ENCODE data around the gene STOML2. TPM values are rescaled to one million over a fixed set of nuclear protein-coding genes. Genes with fewer than 3 reads are reported as not detected.

The STOML2 gene
- total and polyA plus RNA-seq, 9 of the 15 experiments (the other 6 are each of a cell fraction or from before 2014, with no cell fraction given), result 110 to 220 (median 174) TPM

DNA sequence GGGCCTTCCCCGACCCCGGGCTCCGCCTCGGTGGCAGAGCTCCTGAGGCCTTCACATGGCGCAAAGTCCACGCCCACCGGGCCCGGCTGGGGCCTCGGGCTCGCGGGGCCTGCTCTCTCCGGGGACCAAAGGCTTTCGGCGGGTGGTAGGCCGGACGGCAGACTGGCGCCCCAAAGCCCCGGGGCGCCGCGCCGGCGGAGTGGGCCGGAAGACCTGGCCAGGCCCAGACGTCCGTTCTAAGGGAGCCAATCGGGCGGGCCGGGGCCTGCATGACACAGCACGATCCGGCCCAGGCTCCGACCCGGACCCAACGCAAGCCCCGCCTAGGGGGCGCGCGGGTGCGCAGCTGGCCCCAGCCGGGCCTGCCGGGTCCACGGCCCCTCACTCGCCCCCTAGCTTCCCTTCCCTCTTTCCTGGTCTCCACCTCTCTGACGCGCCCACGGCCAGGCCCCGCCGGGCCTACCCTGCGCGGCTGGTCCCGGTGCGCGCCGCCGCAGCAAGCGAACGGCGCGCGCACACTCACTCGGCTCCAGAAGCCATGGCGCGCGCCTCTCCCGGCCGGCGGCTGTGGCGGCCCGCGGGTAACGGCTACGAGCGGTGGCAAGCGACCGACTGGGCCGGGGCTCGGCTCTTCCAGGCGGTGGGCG is 31.0 kb downstream of the STOML2 start (continued):
- no peak for TF ChIP-seq NCOA2 (IDR thresholded peaks at IDR 0.05; ENCODE audit: partially characterized antibody in 2 of 2)
- peak; percentile 63 for TF ChIP-seq ELF1 (tag; IDR thresholded peaks at IDR 0.05)
- TF ChIP-seq ZNF175 (CRISPR knock-in tag; IDR thresholded peaks at IDR 0.05; ENCODE audit: low read depth), result no peak
- TF ChIP-seq SMARCA4 (IDR thresholded peaks at IDR 0.05), result no peak
- peak; percentile 89 for TF ChIP-seq CTBP1 (IDR thresholded peaks at IDR 0.05; ENCODE audit: borderline replicate concordance)
- TF ChIP-seq ZNF324 (CRISPR knock-in tag; IDR thresholded peaks at IDR 0.05), result no peak
- no peak for TF ChIP-seq JUND (IDR thresholded peaks at IDR 0.05; ENCODE audit: borderline replicate concordance, low read depth, low read length)
- no peak; the same call in 2 of the 3 replicates for TF ChIP-seq JUND (tag; IDR thresholded peaks at IDR 0.05; ENCODE audit: borderline replicate concordance, low read depth, low read length)
- TF ChIP-seq NBN (IDR thresholded peaks at IDR 0.05; ENCODE audit: low read depth), result no peak
- no peak for TF ChIP-seq TOE1 (IDR thresholded peaks at IDR 0.05; ENCODE audit: borderline replicate concordance)
- no peak for TF ChIP-seq TOE1 (CRISPR knock-in tag; IDR thresholded peaks at IDR 0.05; ENCODE audit: borderline replicate concordance, low read depth)
- TF ChIP-seq, protein P1, sequence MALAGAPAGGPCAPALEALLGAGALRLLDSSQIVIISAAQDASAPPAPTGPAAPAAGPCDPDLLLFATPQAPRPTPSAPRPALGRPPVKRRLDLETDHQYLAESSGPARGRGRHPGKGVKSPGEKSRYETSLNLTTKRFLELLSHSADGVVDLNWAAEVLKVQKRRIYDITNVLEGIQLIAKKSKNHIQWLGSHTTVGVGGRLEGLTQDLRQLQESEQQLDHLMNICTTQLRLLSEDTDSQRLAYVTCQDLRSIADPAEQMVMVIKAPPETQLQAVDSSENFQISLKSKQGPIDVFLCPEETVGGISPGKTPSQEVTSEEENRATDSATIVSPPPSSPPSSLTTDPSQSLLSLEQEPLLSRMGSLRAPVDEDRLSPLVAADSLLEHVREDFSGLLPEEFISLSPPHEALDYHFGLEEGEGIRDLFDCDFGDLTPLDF (CRISPR knock-in tag; IDR thresholded peaks at IDR 0.05), result peak; percentile 75; the same call in 1 of the 2 replicates
- TF ChIP-seq SRSF7 (optimal IDR thresholded peaks at IDR 0.05; ENCODE audit: low read depth, low read length), result no peak
- peak; percentile 43 for TF ChIP-seq CXXC5 (CRISPR knock-in tag; IDR thresholded peaks at IDR 0.05)
- TF ChIP-seq ZNF282 (CRISPR knock-in tag; IDR thresholded peaks at IDR 0.05), result 0 out of 2 replicates have a peak, but pooled peaks have one; percentile 56
- TF ChIP-seq ZNF644 (tag; IDR thresholded peaks at IDR 0.05; ENCODE audit: low read depth), result no peak
- TF ChIP-seq ZNF592 (IDR thresholded peaks at IDR 0.05), result 0 out of 2 replicates have a peak, but pooled peaks have one; percentile 42
